WTC11 (cell line): Measurements from ENCODE around the gene DNAH7. TPM values are rescaled to one million over a fixed set of nuclear protein-coding genes. Genes with fewer than 3 reads are reported as not detected.
A peak's percentile ranks its signal among the peaks of the same experiment; 100 is the strongest.

Source experiments
- ATAC-seq: fragments of 200-7000 bp; cut with Tn5 transposase; 2 replicates; pipeline ENCODE4 v1.10.0; 2021; ENCODE audit warnings: mild to moderate bottlenecking, moderate library complexity
- CTCF ChIA-PET: fragments of 300-600 bp; sonication (Branson Sonifier 250); formaldehyde crosslinking; loops from one replicate; lab custom pipeline; 2021; ENCODE audit warnings: antibody characterized with exemption; lab: Charles Lee
- POLR2A ChIA-PET: fragments of 350-600 bp; sonication (Branson Sonifier 250); formaldehyde crosslinking; loops from one replicate; lab custom pipeline; 2021; ENCODE audit warnings: antibody characterized with exemption; lab: Charles Lee
- DNase-seq: peaks from one replicate; pipeline ENCODE4 v3.0.0; 2021; ENCODE audit warnings: low spot score
- H3K27ac Mint-ChIP-seq: 2 replicates; pipeline ENCODE4 v1.8.0; 2021; ENCODE audit warnings: mixed read lengths
- H3K27me3 Mint-ChIP-seq: 2 replicates; pipeline ENCODE4 v1.8.0; 2021; ENCODE audit warnings: low read depth, mild to moderate bottlenecking, moderate library complexity, mixed read lengths
- H3K36me3 Mint-ChIP-seq: 2 replicates; pipeline ENCODE4 v1.8.0; 2021; ENCODE audit warnings: mixed read lengths
- H3K4me1 Mint-ChIP-seq: 2 replicates; pipeline ENCODE4 v1.8.0; 2022; ENCODE audit warnings: mixed read lengths
- H3K4me3 Mint-ChIP-seq: 2 replicates; pipeline ENCODE4 v1.8.0; 2021; ENCODE audit warnings: mild to moderate bottlenecking, moderate library complexity, mixed read lengths
- H3K9me3 Mint-ChIP-seq: 2 replicates; pipeline ENCODE4 v1.8.0; 2021; ENCODE audit warnings: mixed read lengths
- ARID4B ChIP-seq: sonication (generic); formaldehyde crosslinking; IDR thresholded peaks from 2 replicates; pipeline ENCODE4 v1.8.0; 2023; ENCODE audit warnings: missing genetic modification reagents, mild to moderate bottlenecking, borderline replicate concordance
- KAT7 ChIP-seq: sonication (generic); formaldehyde crosslinking; IDR thresholded peaks from 2 replicates; pipeline ENCODE4 v1.8.1; 2023; ENCODE audit warnings: missing genetic modification reagents, mild to moderate bottlenecking, borderline replicate concordance
- MYBL2 ChIP-seq: sonication (generic); formaldehyde crosslinking; IDR thresholded peaks from 2 replicates; pipeline ENCODE4 v1.8.1; 2023; ENCODE audit warnings: mild to moderate bottlenecking, moderate library complexity, missing genetic modification reagents
- NR1H2 ChIP-seq: sonication (generic); formaldehyde crosslinking; IDR thresholded peaks from 2 replicates; pipeline ENCODE4 v1.9.0; 2021; ENCODE audit warnings: mild to moderate bottlenecking, moderate library complexity, missing genetic modification reagents
- PRRX2 ChIP-seq: fragments of 250-450 bp; sonication (Bioruptor Pico); IDR thresholded peaks from 2 replicates; pipeline ENCODE4 v1.8.0; 2021; ENCODE audit warnings: mild to moderate bottlenecking
- TEAD1 ChIP-seq: sonication (generic); formaldehyde crosslinking; IDR thresholded peaks from 2 replicates; pipeline ENCODE4 v1.8.0; 2022; ENCODE audit warnings: mild to moderate bottlenecking, missing genetic modification reagents
- TP53 ChIP-seq: sonication (generic); formaldehyde crosslinking; IDR thresholded peaks from 2 replicates; pipeline ENCODE4 v1.8.1; 2023; ENCODE audit warnings: mild to moderate bottlenecking, missing genetic modification reagents
- ZBTB21 ChIP-seq: sonication (generic); formaldehyde crosslinking; IDR thresholded peaks from 2 replicates; pipeline ENCODE4 v1.8.1; 2023; ENCODE audit warnings: mild to moderate bottlenecking, missing genetic modification reagents, borderline replicate concordance
- ZNF138 ChIP-seq: sonication (generic); formaldehyde crosslinking; conservative IDR thresholded peaks from 2 replicates; pipeline ENCODE4 v1.8.1; 2022; ENCODE audit warnings: mild to moderate bottlenecking, moderate library complexity, missing genetic modification reagents
- ZNF416 ChIP-seq: fragments of 250-450 bp; sonication (Bioruptor Pico); IDR thresholded peaks from 2 replicates; pipeline ENCODE4 v1.9.0; 2021; ENCODE audit warnings: mild to moderate bottlenecking, inconsistent platforms
- total RNA-seq: library from RNA; stranded (reverse); gene quantifications from 3 replicates; pipeline ENCODE4 v1.2.3, GENCODE V29; 2021
- TF ChIP-seq, protein P1 (sequence below): sonication (generic); formaldehyde crosslinking; IDR thresholded peaks from 2 replicates; pipeline ENCODE4 v1.8.1; 2022; ENCODE audit warnings: low read depth, missing genetic modification reagents, borderline replicate concordance
- TF ChIP-seq, protein P2 (sequence below): fragments of 250-450 bp; sonication (Bioruptor Pico); IDR thresholded peaks from 2 replicates; pipeline ENCODE4 v1.8.0; 2021; ENCODE audit warnings: mild to moderate bottlenecking
- TF ChIP-seq, protein P3 (sequence below): fragments of 250-450 bp; sonication (Bioruptor Pico); IDR thresholded peaks from 2 replicates; pipeline ENCODE4 v1.9.0; 2021; ENCODE audit warnings: mild to moderate bottlenecking
- TF ChIP-seq, protein P4 (sequence below): sonication (generic); formaldehyde crosslinking; IDR thresholded peaks from 2 replicates; pipeline ENCODE4 v1.8.0; 2022; ENCODE audit warnings: mild to moderate bottlenecking, missing genetic modification reagents
- TF ChIP-seq, protein P5 (sequence below): sonication (generic); formaldehyde crosslinking; IDR thresholded peaks from 2 replicates; pipeline ENCODE4 v1.8.1; 2023; ENCODE audit warnings: mild to moderate bottlenecking, missing genetic modification reagents
- TF ChIP-seq, protein P6 (sequence below): sonication (generic); formaldehyde crosslinking; IDR thresholded peaks from 2 replicates; pipeline ENCODE4 v1.8.0; 2022; ENCODE audit warnings: missing genetic modification reagents

The DNAH7 gene
- total RNA-seq, 1 experiment from 2014 or later: 0.04 TPM

- CTCF ChIA-PET: no interaction called here
- Mint-ChIP-seq H3K36me3 (no peaks in the 10 kb centered on the region), H3K9me3 (peaks cover 3% of the 10 kb centered on the region; the same call in 1 of the 2 replicates), H3K27me3 (peaks cover 4% of the 10 kb centered on the region; the same call in 1 of the 2 replicates), H3K4me1 (peaks cover 19% of the 10 kb centered on the region), H3K4me3 (no peak overlapping the region), H3K27ac (no peak overlapping the region)
- no peak for DNase-seq
- TF ChIP-seq PRRX2 (CRISPR knock-in tag): no peak
- no peak for TF ChIP-seq ZNF416 (CRISPR knock-in tag)
- TF ChIP-seq, protein P1, sequence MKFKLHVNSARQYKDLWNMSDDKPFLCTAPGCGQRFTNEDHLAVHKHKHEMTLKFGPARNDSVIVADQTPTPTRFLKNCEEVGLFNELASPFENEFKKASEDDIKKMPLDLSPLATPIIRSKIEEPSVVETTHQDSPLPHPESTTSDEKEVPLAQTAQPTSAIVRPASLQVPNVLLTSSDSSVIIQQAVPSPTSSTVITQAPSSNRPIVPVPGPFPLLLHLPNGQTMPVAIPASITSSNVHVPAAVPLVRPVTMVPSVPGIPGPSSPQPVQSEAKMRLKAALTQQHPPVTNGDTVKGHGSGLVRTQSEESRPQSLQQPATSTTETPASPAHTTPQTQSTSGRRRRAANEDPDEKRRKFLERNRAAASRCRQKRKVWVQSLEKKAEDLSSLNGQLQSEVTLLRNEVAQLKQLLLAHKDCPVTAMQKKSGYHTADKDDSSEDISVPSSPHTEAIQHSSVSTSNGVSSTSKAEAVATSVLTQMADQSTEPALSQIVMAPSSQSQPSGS (CRISPR knock-in tag): no peak
- no peak for TF ChIP-seq KAT7 (CRISPR knock-in tag)
- TF ChIP-seq ZNF138 (CRISPR knock-in tag): no peak
- TF ChIP-seq, protein P2, sequence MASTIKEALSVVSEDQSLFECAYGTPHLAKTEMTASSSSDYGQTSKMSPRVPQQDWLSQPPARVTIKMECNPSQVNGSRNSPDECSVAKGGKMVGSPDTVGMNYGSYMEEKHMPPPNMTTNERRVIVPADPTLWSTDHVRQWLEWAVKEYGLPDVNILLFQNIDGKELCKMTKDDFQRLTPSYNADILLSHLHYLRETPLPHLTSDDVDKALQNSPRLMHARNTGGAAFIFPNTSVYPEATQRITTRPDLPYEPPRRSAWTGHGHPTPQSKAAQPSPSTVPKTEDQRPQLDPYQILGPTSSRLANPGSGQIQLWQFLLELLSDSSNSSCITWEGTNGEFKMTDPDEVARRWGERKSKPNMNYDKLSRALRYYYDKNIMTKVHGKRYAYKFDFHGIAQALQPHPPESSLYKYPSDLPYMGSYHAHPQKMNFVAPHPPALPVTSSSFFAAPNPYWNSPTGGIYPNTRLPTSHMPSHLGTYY (CRISPR knock-in tag): no peak
- POLR2A ChIA-PET: no interaction called here
- no peak for ATAC-seq
These were observed 70.6 kb downstream of the DNAH7 start for GRCh38 chr2:195998070-195998469.

GRCh38 chr2:195995499-195995898 is 73.1 kb downstream of the DNAH7 start:
- ChIA-PET CTCF (no interaction called here), POLR2A (no interaction called here)
- TF ChIP-seq MYBL2 (CRISPR knock-in tag): no peak
- TF ChIP-seq, protein P3, sequence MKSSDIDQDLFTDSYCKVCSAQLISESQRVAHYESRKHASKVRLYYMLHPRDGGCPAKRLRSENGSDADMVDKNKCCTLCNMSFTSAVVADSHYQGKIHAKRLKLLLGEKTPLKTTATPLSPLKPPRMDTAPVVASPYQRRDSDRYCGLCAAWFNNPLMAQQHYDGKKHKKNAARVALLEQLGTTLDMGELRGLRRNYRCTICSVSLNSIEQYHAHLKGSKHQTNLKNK: no peak
- no peak for TF ChIP-seq ARID4B (CRISPR knock-in tag)
- TF ChIP-seq, protein P4, sequence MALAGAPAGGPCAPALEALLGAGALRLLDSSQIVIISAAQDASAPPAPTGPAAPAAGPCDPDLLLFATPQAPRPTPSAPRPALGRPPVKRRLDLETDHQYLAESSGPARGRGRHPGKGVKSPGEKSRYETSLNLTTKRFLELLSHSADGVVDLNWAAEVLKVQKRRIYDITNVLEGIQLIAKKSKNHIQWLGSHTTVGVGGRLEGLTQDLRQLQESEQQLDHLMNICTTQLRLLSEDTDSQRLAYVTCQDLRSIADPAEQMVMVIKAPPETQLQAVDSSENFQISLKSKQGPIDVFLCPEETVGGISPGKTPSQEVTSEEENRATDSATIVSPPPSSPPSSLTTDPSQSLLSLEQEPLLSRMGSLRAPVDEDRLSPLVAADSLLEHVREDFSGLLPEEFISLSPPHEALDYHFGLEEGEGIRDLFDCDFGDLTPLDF (CRISPR knock-in tag): no peak
- TF ChIP-seq, protein P5, sequence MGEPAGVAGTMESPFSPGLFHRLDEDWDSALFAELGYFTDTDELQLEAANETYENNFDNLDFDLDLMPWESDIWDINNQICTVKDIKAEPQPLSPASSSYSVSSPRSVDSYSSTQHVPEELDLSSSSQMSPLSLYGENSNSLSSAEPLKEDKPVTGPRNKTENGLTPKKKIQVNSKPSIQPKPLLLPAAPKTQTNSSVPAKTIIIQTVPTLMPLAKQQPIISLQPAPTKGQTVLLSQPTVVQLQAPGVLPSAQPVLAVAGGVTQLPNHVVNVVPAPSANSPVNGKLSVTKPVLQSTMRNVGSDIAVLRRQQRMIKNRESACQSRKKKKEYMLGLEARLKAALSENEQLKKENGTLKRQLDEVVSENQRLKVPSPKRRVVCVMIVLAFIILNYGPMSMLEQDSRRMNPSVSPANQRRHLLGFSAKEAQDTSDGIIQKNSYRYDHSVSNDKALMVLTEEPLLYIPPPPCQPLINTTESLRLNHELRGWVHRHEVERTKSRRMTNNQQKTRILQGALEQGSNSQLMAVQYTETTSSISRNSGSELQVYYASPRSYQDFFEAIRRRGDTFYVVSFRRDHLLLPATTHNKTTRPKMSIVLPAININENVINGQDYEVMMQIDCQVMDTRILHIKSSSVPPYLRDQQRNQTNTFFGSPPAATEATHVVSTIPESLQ (CRISPR knock-in tag): no peak
- TF ChIP-seq ZBTB21 (CRISPR knock-in tag): no peak
- no peak for TF ChIP-seq ZNF138 (CRISPR knock-in tag)
- TF ChIP-seq TEAD1 (CRISPR knock-in tag): no peak
- no peak for TF ChIP-seq NR1H2 (CRISPR knock-in tag)
- TF ChIP-seq, protein P6, sequence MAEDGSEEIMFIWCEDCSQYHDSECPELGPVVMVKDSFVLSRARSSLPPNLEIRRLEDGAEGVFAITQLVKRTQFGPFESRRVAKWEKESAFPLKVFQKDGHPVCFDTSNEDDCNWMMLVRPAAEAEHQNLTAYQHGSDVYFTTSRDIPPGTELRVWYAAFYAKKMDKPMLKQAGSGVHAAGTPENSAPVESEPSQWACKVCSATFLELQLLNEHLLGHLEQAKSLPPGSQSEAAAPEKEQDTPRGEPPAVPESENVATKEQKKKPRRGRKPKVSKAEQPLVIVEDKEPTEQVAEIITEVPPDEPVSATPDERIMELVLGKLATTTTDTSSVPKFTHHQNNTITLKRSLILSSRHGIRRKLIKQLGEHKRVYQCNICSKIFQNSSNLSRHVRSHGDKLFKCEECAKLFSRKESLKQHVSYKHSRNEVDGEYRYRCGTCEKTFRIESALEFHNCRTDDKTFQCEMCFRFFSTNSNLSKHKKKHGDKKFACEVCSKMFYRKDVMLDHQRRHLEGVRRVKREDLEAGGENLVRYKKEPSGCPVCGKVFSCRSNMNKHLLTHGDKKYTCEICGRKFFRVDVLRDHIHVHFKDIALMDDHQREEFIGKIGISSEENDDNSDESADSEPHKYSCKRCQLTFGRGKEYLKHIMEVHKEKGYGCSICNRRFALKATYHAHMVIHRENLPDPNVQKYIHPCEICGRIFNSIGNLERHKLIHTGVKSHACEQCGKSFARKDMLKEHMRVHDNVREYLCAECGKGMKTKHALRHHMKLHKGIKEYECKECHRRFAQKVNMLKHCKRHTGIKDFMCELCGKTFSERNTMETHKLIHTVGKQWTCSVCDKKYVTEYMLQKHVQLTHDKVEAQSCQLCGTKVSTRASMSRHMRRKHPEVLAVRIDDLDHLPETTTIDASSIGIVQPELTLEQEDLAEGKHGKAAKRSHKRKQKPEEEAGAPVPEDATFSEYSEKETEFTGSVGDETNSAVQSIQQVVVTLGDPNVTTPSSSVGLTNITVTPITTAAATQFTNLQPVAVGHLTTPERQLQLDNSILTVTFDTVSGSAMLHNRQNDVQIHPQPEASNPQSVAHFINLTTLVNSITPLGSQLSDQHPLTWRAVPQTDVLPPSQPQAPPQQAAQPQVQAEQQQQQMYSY (CRISPR knock-in tag): no peak
- TF ChIP-seq TP53 (CRISPR knock-in tag): no peak
- DNase-seq (no peak), ATAC-seq (peak; percentile 86)
- H3K27ac Mint-ChIP-seq: no peak overlapping the region
- H3K27me3 Mint-ChIP-seq: peaks cover 4% of the 10 kb centered on the region; the same call in 1 of the 2 replicates
- peaks cover 19% of the 10 kb centered on the region for H3K4me1 Mint-ChIP-seq
- peaks cover 3% of the 10 kb centered on the region; the same call in 1 of the 2 replicates for H3K9me3 Mint-ChIP-seq
- no peak overlapping the region for H3K4me3 Mint-ChIP-seq
- H3K36me3 Mint-ChIP-seq: no peaks in the 10 kb centered on the region
